ENCODE measurements around the gene HIGD1B. TPM values are rescaled to one million over a fixed set of nuclear protein-coding genes. Genes with fewer than 3 reads are reported as not detected.

The HIGD1B gene
- total RNA-seq, 1 donor from 2014 or later: not detected

DNA sequence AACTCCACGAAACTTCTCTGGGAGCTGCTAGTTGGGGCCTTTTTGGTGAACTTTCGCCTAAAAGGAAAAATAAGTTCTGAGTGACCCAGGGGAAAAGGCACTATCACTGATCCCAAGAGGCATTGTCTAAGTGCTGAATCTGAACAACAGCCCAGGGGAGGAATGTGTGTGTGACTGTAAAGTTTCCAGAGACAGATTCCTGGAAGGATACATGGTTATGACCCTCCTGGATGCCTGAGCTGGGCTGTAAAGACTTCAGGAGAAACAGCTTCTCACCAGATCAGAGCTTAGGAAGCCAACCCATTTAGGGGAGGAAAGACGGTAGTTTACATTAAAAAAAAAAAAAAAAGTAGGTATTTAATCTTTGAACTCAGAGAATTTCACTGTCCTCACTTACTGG lies 20.2 kb downstream of the HIGD1B start:
- H3K27ac Mint-ChIP-seq: no peak overlapping the region
- H3K36me3 Mint-ChIP-seq (ENCODE audit: low read depth): peaks cover 55% of the 10 kb centered on the region
- no peak for DNase-seq (ENCODE audit: low spot score)
- no peaks in the 10 kb centered on the region for H3K27me3 Mint-ChIP-seq (ENCODE audit: insufficient read depth)
- no peak overlapping the region for H3K4me3 Mint-ChIP-seq
- intact Hi-C loops (cut with micrococcal nuclease): loop anchor here (10.0 kb wide), 1 partner anchor 333 kb away; no protein-coding TSS in a partner anchor
- no peaks in the 10 kb centered on the region for H3K9me3 Mint-ChIP-seq
- H3K4me1 Mint-ChIP-seq (ENCODE audit: low read depth): no peaks in the 10 kb centered on the region

- Mint-ChIP-seq H3K27me3 (ENCODE audit: insufficient read depth) (no peaks in the 10 kb centered on the region), H3K36me3 (ENCODE audit: low read depth) (peaks cover 48% of the 10 kb centered on the region), H3K4me1 (ENCODE audit: low read depth) (no peaks in the 10 kb centered on the region), H3K4me3 (no peak overlapping the region), H3K27ac (no peak overlapping the region), H3K9me3 (no peaks in the 10 kb centered on the region)
- intact Hi-C loops (cut with micrococcal nuclease): loop anchor here (5.0 kb wide), 1 partner anchor 764 kb away; no protein-coding TSS in a partner anchor
- no peak for DNase-seq (ENCODE audit: low spot score)
These were observed 23.9 kb downstream of the HIGD1B start for GRCh38 chr17:44871556-44871955.

- no peak overlapping the region for H3K4me3 Mint-ChIP-seq
- no peaks in the 10 kb centered on the region for H3K4me1 Mint-ChIP-seq (ENCODE audit: low read depth)
- no peaks in the 10 kb centered on the region for H3K27me3 Mint-ChIP-seq (ENCODE audit: insufficient read depth)
- intact Hi-C loops (cut with micrococcal nuclease): loop anchor here (5.0 kb wide), 1 partner anchor 765 kb away; no protein-coding TSS in a partner anchor
- H3K36me3 Mint-ChIP-seq (ENCODE audit: low read depth): peaks cover 53% of the 10 kb centered on the region
- no peak overlapping the region for H3K27ac Mint-ChIP-seq
- DNase-seq (ENCODE audit: low spot score): no peak
- H3K9me3 Mint-ChIP-seq: no peaks in the 10 kb centered on the region
These were observed 24.6 kb downstream of the HIGD1B start for GRCh38 chr17:44872131-44872768.

DNA sequence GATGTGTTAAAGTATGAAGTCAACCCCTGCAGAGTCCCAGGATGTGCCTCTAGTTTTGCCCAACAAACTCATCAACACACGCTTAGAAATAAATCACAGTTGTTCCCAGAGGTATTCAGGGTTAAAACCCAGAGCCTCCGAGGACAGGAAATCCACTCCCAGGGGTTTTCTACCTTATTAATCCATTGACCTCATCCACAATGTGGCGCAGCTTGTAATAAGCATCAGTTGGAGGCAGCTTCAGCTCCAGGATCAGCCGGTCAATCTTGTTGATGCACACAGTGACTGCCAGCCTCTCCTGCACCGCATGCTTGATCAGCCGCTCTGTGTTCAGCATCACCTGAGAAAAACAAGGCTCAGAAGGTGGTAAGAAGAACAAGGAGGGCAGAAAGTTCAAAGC lies 28.1 kb downstream of the HIGD1B start:
- H3K27me3 Mint-ChIP-seq (ENCODE audit: insufficient read depth): no peaks in the 10 kb centered on the region
- intact Hi-C loops (cut with micrococcal nuclease): no loop called here
- H3K27ac Mint-ChIP-seq: no peak overlapping the region
- no peaks in the 10 kb centered on the region for H3K9me3 Mint-ChIP-seq
- no peaks in the 10 kb centered on the region for H3K4me1 Mint-ChIP-seq (ENCODE audit: low read depth)
- no peak for DNase-seq (ENCODE audit: low spot score)
- H3K36me3 Mint-ChIP-seq (ENCODE audit: low read depth): peaks cover 53% of the 10 kb centered on the region
- no peak overlapping the region for H3K4me3 Mint-ChIP-seq

DNA sequence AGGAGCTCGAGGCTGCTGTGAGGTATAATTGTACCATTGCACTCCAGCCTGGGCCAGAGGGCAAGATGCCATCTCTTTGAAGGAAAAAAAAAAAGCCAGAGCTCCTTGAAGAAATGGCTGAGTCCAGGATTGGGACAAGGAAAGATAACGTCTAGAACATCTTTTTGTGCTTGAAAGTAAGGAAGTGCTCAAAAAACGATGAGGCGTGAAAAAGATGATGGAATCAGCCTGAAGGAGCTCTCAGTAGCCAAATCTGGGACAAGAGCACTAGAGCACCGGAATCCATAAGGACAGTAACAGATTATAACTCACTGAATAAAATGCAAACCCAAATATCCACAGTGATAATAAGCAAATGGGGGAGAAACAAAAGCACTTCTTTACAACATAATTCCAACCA lies 29.4 kb downstream of the HIGD1B start:
- no peaks in the 10 kb centered on the region for H3K27me3 Mint-ChIP-seq (ENCODE audit: insufficient read depth)
- peaks cover 47% of the 10 kb centered on the region for H3K36me3 Mint-ChIP-seq (ENCODE audit: low read depth)
- H3K4me3 Mint-ChIP-seq: no peak overlapping the region
- no peak overlapping the region for H3K27ac Mint-ChIP-seq
- intact Hi-C loops (cut with micrococcal nuclease): no loop called here
- H3K4me1 Mint-ChIP-seq (ENCODE audit: low read depth): no peaks in the 10 kb centered on the region
- no peak for DNase-seq (ENCODE audit: low spot score)
- no peaks in the 10 kb centered on the region for H3K9me3 Mint-ChIP-seq

DNA sequence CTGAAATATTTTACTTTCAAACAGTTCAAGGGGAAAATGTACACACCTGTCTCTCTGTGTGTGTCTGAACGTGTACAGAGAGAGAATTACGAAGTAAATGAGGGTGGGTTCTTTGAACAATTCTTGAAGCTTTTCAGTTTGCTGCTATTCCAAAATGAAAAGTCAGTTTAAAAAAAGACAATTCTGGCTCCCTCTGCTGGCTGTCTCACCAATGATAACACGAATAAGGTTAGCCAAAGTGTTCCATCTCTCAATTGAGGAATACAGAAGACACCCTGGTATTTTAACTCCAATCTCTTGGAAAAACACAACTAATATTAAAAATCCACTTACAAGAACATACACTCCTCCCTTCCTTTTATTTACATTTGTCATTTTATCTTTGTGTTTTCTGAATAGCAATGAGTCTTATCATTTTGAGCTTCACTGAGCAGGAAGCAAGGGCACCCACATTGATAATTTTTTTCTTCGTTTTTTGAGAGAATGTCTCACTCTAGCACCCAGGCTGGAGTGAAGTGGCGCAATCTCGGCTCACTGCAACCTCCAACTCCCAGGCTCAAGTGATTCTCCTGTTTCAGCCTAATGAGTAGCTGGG lies 31.0 kb downstream of the HIGD1B start:
- no peaks in the 10 kb centered on the region for H3K27me3 Mint-ChIP-seq (ENCODE audit: insufficient read depth)
- DNase-seq (ENCODE audit: low spot score): no peak
- no peak overlapping the region for H3K27ac Mint-ChIP-seq
- no peak overlapping the region for H3K4me3 Mint-ChIP-seq
- intact Hi-C loops (cut with micrococcal nuclease): no loop called here
- no peaks in the 10 kb centered on the region for H3K9me3 Mint-ChIP-seq
- peaks cover 51% of the 10 kb centered on the region for H3K36me3 Mint-ChIP-seq (ENCODE audit: low read depth)
- no peaks in the 10 kb centered on the region for H3K4me1 Mint-ChIP-seq (ENCODE audit: low read depth)

GRCh38 chr17:44879376-44879775 lies 31.7 kb downstream of the HIGD1B start:
- Mint-ChIP-seq H3K9me3 (no peaks in the 10 kb centered on the region), H3K4me1 (ENCODE audit: low read depth) (no peaks in the 10 kb centered on the region), H3K27ac (no peak overlapping the region), H3K27me3 (ENCODE audit: insufficient read depth) (no peaks in the 10 kb centered on the region), H3K36me3 (ENCODE audit: low read depth) (peaks cover 48% of the 10 kb centered on the region), H3K4me3 (no peak overlapping the region)
- no peak for DNase-seq (ENCODE audit: low spot score)
- intact Hi-C loops (cut with micrococcal nuclease): no loop called here

- H3K4me1 Mint-ChIP-seq (ENCODE audit: low read depth): no peaks in the 10 kb centered on the region
- no peak for DNase-seq (ENCODE audit: low spot score)
- no peak overlapping the region for H3K4me3 Mint-ChIP-seq
- no peaks in the 10 kb centered on the region for H3K9me3 Mint-ChIP-seq
- intact Hi-C loops (cut with micrococcal nuclease): no loop called here
- no peak overlapping the region for H3K27ac Mint-ChIP-seq
- H3K36me3 Mint-ChIP-seq (ENCODE audit: low read depth): peaks cover 54% of the 10 kb centered on the region
- H3K27me3 Mint-ChIP-seq (ENCODE audit: insufficient read depth): no peaks in the 10 kb centered on the region
These were observed 32.4 kb downstream of the HIGD1B start for GRCh38 chr17:44880062-44880461.

DNA sequence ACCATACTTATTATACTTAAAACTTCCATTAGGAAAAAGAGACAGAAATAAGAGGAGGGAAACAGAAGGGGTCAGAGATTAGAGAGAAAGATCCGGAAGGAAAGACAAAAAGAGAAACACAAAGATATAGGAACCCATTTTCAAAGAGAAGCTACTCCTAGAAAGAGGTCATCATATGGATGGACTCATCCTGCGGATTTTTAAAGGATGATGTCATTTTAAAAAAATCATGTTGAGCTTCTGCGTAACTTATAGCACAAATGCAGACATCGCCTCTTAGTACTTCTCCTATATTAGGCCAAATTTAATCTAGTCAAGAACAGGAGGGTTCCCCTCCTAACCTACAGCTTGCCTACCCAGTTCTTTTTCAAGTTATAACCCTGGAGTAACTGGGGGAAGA lies 33.5 kb downstream of the HIGD1B start:
- intact Hi-C loops (cut with micrococcal nuclease): no loop called here
- Mint-ChIP-seq H3K4me1 (ENCODE audit: low read depth) (no peaks in the 10 kb centered on the region), H3K4me3 (no peak overlapping the region), H3K27ac (no peak overlapping the region), H3K9me3 (no peaks in the 10 kb centered on the region), H3K27me3 (ENCODE audit: insufficient read depth) (no peaks in the 10 kb centered on the region), H3K36me3 (ENCODE audit: low read depth) (peaks cover 52% of the 10 kb centered on the region)
- DNase-seq (ENCODE audit: low spot score): no peak

GRCh38 chr17:44884941-44885340 lies 37.3 kb downstream of the HIGD1B start:
- Mint-ChIP-seq H3K4me1 (ENCODE audit: low read depth) (no peaks in the 10 kb centered on the region), H3K36me3 (ENCODE audit: low read depth) (peaks cover 33% of the 10 kb centered on the region), H3K4me3 (no peak overlapping the region), H3K27ac (no peak overlapping the region), H3K9me3 (no peaks in the 10 kb centered on the region), H3K27me3 (ENCODE audit: insufficient read depth) (no peaks in the 10 kb centered on the region)
- DNase-seq (ENCODE audit: low spot score): no peak
- intact Hi-C loops (cut with micrococcal nuclease): no loop called here

DNA sequence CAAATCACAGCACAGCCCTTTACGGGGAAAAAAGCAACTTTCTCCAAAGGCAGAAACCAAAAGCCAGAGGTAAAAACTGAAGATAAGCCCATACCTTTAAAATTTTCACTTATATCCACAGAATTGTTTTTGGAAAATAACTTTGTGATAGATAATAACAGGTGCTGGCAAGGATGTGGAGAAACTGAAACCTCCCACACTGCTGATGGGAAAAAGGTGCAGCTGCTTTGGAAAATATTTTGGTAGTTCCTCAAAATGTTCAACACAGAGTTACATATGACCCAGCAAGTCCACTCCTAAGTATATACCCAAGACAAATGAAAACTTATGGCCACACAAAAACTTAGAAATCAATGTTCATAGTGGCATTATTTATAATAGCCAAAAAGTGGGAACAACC lies 39.3 kb downstream of the HIGD1B start:
- DNase-seq (ENCODE audit: low spot score): no peak
- Mint-ChIP-seq H3K4me3 (no peak overlapping the region), H3K27ac (no peak overlapping the region), H3K36me3 (ENCODE audit: low read depth) (peaks cover 33% of the 10 kb centered on the region), H3K27me3 (ENCODE audit: insufficient read depth) (no peaks in the 10 kb centered on the region), H3K9me3 (no peaks in the 10 kb centered on the region), H3K4me1 (ENCODE audit: low read depth) (peaks cover 5% of the 10 kb centered on the region)
- intact Hi-C loops (cut with micrococcal nuclease): no loop called here

DNA sequence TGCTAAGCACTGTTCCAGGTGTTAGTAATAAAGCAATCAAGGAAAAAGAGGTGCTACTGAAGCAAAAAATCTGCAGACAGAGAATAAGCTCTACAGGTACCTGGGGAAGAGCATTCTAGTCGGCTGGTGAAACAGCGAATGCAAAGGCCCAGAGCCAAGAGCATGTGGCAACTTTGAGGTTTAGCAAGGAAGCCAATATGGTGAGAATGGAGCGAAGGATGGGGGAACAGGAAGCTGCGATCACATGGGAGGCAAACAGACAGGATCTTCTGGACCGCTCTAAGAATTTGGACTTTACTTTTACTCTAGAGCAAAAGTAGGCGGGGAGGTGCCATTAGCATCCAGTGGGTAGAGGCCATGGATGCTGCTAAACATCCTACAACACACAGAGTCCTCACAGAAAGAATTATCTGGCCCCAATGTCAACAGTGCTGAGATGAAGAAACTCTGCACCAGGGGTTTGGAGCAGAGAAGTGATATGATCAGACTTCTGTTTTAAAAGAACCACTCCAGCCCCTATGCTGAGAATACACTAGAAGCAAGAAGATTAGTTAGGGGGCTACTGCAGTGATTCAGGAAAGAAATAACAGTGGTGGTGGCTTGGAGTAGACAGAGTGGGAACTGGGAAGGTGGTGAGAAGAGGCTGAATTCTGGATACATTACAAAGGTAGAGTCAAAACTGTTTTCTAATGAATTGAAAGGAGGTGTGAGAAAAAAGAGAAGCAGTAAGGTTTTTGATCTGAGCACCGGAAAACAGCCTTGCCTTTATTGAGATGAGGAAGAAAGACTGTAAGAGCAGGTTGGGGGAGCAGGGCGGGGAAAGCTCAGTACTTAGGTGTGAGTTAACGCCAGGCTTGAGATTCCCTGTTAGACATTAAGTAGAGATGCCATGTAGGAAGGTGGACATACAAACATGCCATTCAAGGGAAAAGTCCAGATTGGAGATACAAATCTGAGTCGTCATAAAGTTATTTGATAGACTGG lies 40.6 kb downstream of the HIGD1B start:
- no peak for DNase-seq (ENCODE audit: low spot score)
- intact Hi-C loops (cut with micrococcal nuclease): no loop called here
- peaks cover 5% of the 10 kb centered on the region for H3K4me1 Mint-ChIP-seq (ENCODE audit: low read depth)
- no peak overlapping the region for H3K4me3 Mint-ChIP-seq
- no peaks in the 10 kb centered on the region for H3K27me3 Mint-ChIP-seq (ENCODE audit: insufficient read depth)
- H3K27ac Mint-ChIP-seq: no peak overlapping the region
- peaks cover 27% of the 10 kb centered on the region for H3K36me3 Mint-ChIP-seq (ENCODE audit: low read depth)
- H3K9me3 Mint-ChIP-seq: no peaks in the 10 kb centered on the region

DNA sequence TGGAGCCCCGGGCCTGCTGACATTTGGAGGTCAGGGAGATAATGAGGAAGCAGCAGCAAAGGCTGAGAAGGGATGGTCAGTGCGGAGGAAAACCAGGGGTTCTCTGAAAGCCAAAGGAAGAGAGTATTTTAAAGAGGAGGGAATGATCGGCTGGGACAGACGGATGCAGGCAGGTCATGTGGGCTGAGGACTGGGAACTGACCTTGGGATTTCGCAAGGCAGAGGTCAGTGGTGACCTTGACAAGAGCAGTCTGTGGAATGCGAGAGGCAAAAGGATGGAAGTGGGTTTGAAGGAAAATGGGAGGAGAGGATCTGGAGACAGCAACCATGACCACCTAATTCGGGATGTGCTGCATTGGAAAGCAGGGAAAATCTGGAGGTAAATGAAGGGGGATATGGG lies 41.3 kb downstream of the HIGD1B start:
- H3K4me1 Mint-ChIP-seq (ENCODE audit: low read depth): peaks cover 5% of the 10 kb centered on the region
- H3K27ac Mint-ChIP-seq: no peak overlapping the region
- intact Hi-C loops (cut with micrococcal nuclease): no loop called here
- no peaks in the 10 kb centered on the region for H3K9me3 Mint-ChIP-seq
- no peaks in the 10 kb centered on the region for H3K27me3 Mint-ChIP-seq (ENCODE audit: insufficient read depth)
- DNase-seq (ENCODE audit: low spot score): no peak
- H3K4me3 Mint-ChIP-seq: no peak overlapping the region
- peaks cover 25% of the 10 kb centered on the region for H3K36me3 Mint-ChIP-seq (ENCODE audit: low read depth)
